GM18520 (cell line): ENCODE results near the gene COX5B.
"Not testable (repeated sequence)": the region's sequence is repeated elsewhere in the genome, so short reads cannot be mapped to it uniquely, and the experiment has no call there.

Experiments used
- ATAC-seq: cut with Tn5 transposase; IDR thresholded peaks from one replicate; pipeline ENCODE4 v1.9.1; 2021; ENCODE audit not compliant: unreplicated experiment

The COX5B gene, protein sequence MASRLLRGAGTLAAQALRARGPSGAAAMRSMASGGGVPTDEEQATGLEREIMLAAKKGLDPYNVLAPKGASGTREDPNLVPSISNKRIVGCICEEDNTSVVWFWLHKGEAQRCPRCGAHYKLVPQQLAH

DNA sequence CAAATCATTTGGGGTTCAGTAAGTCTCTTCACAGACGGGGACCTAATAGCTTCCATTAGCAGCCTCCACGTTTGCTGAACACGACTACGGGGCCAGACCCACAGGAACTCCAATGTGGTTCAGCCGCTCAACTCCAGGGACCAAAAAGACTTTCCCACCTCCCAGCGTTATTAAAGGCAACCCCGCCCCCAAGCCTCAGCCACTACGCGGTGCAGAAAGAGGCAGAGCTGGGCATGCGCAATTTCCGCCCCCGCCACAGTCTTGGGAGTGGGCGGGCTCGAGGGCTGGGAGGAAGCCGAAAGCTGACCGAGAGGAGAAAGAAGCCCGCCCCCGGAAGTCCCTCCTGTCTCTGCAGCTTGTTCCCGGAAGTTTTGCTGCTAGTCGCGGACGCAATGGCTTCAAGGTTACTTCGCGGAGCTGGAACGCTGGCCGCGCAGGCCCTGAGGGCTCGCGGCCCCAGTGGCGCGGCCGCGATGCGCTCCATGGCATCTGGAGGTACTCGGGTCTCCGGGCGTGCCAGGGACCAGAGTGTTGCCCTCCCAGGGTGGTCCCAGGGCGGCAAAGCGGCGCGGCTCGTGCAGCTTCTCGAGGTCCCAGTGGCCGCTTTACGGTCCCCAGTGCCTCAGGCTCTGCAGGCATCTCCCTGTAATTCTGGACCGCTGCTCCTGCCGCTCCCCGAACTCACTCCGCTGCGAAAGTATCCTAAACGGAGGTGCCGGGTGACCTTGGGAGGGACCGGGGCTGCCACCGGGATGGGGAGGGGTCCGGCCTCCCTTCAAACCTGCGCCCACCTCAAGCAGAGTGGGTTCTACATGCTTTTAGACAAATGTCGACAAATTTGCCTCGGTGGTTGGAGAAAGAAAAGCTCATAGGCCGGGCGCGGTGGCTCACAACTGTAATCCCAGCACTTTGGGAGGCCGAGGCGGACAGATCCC, at the start of gene COX5B:
Gene COX5B, plus strand, starts transcription at position 368 of the 935 bp plus-strand sequence. Its CDS starts 25 bp downstream, at position 393.
- ATAC-seq, result peak; percentile 84

DNA sequence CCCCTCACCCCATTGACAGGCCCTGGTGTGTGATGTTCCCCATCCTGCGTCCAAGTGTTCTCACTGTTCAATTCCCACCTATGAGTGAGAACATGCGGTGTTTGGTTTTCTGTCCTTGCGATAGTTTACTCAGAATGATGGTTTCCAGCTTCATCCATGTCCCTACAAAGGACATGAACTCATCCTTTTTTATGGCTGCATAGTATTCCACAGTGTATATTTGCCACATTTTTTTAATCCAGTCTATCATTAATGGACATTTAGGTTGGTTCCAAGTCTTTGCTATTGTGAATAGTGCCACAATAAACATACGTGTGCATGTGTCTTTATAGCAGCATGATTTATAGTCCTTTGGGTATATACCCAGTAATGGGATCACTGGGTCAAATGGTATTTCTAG, 49.7 kb upstream of the COX5B start:
- not testable (repeated sequence) for ATAC-seq

DNA sequence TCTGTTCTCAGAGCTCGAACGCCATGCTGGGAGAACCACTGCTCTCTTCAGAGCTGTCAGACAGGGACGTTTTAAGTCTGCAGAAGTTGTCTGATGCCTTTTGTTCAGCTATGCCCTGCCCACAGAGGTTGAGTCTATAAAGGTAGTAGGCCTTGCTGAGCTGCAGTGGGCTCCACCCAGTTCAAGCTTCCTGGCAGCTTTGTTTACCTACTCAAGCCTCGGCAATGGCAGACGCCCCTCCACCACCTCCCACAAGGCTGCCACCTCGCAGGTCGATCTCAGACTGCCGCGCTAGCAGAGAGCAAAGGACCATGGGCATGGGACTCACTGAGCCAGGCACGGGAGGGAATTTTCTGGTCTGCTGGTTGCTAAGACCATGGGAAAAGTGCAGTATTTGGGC, 44.3 kb upstream of the COX5B start:
- not testable (repeated sequence) for ATAC-seq

DNA sequence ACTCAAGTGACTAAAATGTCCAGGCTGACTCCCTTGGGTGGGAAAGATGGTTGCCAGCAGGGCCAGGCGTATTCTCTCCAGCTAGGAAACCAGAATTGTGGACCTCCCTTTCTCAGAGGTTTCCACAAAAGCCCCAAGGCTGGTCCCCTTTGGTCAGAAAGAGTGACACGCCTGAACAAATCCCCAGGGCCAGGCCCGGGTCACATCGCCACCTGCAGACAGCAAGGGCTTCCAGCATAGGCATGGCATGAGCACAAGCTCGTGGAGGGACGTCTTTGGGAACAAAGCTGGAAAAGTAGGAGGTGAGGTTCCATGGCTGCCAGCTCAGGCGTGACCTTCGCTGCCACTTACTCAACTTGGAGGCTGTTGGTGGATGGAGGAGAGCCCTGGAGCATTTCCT, 40.8 kb upstream of the COX5B start:
- not testable (repeated sequence) for ATAC-seq

DNA sequence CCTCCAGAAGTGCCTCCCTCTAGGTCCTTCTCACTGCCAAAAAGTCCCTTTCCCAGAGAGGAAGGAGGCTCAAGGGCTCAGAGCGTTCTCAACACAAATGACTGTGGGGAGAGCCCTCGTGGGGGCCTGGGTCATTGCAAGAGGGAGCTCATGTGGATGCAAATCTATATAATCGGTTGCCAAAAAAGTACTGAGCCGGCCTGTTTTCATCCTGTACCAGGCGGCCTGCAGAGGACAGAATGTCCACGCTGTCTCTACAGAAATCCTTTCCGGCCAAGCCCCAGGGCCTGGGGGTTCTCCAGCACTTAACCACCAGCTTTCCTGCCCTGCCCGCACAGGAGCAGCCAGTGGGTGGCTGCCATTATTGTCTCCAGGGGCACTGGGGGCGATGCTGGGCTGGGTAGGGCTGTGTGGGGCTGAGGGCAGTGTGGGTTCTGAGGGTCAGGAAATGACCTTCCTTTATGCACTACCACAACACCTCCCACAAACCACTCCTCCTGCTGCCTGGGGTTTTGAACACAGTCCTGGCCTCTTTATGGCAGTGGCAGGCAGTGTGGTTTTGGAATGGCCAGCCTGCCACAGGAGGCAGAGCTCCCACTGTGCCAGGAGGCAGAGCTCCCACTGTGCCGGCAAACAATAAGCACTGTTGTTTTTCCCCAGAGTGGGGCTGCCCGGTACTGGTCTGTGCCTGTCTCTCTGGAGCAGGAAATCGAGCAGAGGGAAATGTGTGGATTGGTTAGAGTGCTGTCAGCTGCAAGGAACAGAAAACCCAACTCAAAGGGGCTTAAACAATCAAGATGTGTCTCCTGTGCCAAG, 40.1 kb upstream of the COX5B start:
- ATAC-seq, result not testable (repeated sequence)

DNA sequence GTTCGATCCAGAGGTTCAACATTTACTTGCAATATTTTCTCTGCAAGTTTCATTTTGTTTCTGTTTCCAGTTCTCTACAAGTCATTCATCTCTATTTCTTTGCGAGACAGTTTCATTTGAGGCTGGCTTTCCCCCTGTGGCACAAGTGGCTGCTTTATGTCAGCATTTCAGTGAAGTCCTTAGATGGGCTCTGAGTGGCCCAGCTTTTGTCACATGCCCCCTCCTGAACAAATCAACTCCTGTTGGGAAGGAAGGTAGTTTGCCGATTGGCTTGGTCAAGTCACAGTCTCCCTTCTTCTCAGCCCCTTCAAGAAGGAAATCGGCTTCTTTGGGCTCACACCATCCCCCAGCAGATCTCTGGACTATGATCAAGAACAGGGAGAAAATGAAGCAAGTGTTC, 37.1 kb upstream of the COX5B start:
- ATAC-seq, result not testable (repeated sequence)

DNA sequence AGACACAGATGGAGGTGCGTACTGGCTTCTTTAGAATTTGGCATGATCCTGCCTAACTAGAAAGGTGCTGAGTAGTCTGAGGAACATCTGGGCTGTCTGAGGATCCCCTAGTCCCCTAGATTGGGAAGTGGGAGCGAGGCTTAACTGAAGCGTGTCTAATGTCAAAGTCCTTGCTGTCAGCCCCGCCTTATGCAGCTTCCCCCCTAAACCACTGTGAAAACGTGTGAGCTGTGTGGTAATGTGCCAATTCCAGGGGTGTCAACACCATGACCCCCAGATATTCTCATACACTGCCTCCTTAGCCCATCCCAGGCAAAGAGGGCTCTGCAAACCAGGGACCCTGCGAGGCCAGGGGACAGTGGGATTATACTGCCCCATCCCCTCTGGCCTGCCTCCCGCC, 34.0 kb upstream of the COX5B start:
- not testable (repeated sequence) for ATAC-seq

DNA sequence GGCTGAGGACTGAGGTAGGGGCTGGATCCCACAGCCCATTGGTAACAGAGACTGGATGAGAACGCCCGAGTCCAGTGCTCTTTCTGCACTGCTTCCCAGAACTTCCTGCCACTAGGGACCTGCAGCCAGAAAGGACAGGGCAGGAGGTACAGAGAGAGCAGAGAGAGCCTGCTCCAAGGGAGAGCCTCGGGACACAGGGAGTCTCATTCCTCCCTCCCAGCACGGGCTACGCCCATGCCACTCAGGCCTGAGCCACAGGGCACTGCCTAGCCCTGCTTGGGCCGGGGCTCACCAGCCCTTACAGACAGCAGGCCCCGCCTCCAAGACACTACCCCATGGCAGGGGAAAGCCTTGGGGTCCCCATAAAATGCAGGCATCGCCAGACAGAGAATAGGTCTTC, 30.1 kb upstream of the COX5B start:
- ATAC-seq, result not testable (repeated sequence)

DNA sequence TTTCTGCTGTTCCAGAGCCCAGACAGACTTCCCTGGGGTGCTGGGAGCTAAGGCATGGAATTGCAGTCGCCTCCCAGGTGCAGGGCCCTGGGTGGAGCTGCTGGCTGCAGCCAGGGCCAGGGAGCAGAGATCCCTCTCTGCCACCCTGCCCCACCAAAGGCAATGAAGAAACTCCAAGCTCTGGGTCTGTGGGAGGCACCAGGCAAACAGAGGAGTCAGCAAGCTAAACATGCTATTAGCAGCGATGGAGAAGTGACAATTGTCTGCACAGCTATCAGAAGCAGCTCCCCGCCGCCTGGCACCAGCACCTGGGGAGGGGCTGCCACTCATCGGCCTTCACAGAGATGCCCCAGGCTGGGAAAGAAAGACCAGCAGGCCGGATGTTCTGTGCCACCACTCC, 28.0 kb upstream of the COX5B start:
- no peak for ATAC-seq

DNA sequence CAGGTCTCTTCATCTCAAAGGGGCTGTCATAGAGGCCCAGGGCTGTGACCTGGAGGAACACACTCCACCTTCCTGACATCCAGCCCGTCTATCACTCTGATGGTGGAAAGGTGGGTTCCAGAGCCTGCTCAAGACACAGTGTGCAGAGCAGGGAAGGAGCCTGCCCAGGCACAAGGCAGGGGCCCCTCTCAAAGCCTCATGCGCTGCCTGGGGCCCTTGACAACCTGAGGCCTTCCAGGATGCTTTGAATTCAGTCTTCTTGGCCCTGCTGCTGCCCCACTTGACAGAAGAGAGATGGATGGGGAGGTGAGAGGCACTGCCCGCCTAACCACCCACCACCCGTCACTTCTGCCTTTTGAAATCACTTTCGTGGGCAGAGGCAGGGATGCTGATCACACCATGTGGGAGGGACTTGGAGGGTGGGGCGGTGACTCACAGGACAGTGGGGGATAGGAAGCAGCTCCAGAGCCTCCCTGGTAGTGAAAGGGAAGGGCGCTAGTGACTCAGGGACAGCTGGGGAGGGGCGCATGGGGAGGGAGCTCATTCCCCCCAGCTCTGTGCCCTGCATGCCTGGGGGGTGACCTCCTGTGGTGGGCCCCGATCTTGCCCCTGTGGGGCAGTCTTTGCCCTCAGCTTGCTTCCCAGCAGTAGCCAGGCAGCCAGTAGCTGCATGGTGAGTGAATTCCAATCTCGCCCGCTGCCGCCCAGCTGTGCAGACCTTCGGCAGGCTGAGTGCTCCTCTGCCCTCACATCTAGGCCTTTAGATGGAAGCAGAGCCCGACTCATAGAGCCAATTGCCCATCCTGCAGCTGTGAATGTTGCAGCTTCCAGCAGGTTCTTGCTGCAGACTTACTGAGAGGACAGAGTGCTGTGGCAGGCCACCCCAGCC, 26.7 kb upstream of the COX5B start:
- ATAC-seq, result not testable (repeated sequence)

DNA sequence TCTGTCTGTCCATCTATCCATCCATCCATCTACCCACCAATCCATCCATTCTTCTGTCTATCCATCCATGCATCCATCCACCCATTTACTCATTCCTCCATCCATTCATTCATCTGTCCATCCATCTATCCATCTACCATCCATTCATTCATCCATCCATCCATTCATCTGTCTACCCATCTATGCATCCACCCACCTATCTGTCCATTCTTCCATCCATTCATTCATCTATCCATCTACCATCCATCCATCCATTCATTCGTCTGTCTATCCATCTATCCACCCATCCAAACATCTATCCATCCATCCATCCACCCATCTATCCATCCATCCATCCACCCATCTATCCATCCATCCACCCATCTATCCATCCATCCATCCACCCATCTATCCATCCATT, 25.4 kb upstream of the COX5B start:
- ATAC-seq, result not testable (repeated sequence)

DNA sequence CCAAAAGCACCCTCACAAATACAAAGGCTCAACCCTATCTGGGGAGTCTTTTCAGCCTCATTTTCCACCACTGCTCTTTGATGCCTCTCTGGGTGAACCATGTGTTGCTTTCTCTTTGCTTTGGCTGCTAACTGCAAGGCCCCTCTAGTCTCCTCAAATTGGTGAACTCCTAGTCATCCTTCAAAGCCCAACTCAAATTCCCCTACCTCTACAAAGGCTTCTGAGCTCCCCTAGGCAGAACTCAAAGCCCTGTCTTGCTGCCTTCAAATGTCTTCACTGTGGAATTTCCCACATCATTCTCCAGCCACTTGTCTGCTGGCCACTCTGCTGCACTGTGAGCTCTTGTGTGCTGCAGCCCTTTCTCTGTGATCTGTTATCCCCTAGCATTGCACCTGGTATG, 22.9 kb upstream of the COX5B start:
- ATAC-seq, result not testable (repeated sequence)

DNA sequence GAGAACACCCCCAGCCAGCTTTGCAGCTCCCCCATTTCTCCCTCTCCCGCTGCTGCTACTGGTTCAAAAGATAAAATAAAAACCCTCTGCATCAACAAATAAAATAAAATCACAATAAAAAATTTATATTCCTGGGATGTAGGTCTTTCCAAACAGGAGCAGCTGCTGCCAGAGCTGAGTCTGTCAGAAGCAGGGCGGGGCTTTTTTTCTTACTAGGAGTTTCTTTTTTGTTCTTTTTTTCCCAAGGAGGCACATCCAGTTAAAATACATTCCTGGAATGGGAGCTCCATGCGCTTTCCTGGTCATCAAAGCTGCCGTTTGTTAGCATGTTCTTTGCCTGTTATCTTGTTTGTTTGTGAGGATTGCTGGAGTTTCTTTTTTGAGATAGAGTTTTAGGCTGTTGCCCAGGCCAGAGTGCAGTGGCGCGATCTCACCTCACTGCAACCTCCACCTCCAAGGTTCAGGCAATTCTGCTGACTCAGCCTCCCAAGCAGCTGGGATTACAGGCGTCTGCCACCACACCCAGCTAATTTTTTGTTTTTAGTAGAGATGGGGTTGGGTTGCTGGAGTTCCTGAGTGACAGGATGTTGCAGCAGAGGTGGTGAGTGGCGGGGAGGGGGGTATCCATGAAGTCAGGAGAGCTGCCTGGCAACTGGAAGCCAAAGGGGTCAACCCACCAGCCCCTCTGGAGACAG, 20.4 kb upstream of the COX5B start:
- not testable (repeated sequence) for ATAC-seq

DNA sequence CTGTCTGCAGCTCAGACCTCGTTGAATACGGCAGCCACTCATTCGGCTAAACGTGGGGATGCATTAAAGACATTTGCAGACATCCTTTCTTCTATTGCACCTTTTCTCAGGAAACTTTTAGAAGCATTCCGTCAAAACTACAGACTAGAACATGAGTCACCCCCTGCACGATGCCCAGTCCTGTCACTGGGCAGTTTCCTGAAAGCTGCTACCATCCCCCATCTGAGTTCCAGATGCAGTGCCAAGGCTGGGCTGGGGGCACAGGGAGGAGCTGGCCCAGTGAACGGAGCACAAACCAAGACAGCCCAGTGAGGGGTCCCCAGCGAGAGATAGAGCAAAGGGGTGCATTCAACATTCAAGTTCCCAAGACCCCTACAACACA, 19.8 kb upstream of the COX5B start:
- not testable (repeated sequence) for ATAC-seq

DNA sequence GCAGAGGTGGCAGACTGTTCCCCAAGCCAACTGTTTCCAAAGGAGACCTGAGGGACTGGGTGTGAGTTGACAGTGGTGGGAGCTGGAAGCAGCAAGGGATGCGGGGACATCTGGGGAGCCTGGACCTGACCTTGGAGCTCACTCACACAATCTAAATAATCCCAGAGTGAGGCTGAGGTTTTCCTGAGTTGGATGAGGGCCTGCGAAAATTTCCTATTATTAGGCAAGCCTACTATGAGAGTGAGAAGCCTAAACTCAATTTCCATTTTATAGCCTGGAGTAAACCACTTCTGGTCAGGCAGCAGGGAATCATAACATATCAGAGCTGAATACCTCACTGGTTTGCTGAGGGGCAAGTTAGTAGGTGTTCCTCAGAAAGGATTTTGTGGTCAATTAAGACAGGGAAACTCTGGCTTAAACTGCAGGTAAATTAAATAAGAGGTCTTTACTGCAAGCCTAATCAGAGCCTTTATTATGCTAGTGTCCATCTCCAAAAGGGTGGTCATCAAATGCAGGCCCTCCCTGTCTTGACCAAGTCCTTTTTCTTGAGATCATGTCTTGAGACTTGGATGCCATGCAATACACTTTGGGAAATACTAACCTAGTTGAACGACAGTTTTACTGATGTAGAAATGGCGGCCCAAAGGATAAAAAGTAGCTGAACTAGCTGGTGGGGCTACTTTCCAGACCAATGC, 1.7 kb upstream of the COX5B start:
- no peak for ATAC-seq

DNA sequence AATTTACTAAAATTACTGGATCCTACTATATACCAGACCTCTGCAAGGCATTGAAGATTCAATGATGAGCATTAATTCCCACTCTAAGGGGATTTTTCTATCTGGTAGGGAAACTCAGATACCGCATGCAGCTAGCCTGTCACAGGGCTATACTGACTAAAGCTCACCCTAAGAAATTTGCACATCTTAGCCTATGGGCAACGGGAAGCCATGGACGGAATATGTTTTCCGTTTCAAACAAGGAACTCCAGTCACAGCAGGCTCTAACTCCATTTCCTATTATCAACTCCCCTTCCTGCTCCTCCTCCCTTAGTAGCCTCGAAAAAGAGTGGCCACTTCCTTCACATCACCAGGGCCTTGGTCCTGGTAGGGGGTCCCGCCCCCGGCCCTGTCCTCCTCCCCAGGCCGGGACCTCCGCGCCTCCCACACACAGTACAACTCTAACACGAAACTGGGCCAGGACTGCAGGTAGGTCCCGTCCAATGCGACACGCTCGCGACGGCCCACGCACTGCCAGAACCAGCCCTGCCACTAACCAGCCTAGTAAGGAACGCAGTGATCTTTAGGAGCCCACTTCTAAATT, 659 bp upstream of the COX5B start:
- peak; percentile 5 for ATAC-seq

DNA sequence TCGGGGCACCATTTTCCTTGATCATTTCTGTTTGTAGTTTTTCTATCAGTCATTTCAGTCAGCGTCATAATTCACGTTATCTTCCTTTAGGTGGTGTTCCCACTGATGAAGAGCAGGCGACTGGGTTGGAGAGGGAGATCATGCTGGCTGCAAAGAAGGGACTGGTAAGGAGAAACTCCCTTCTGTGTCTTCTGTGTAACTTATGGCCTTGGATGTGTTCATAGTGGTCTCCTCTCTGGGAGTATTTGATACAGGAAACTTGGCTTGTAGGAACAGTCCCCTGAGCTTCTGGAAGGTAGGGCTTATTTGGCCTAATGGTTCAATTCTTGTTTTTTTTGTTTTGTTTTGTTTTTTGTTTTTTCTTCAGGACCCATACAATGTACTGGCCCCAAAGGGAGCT, 1.1 kb downstream of the COX5B start:
- no peak for ATAC-seq

DNA sequence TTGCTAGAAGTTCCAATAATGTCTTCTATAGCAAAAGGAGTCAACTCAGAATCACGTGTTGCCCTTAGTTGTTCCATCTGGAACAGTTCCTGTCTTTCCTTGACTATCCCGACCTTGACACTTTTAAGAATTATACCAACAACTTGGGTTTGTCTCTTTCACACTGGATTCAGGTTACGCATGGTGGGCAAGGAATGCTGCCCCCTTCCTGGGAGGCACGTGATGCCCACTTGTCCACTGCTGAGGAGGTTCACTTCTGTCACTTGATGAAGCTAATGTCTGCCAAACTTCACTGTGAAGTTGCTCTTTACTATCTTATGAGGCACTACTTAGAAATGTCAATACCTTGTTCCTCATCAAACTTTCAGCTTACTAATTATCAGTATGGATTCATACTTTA, 5.3 kb downstream of the COX5B start:
- no peak for ATAC-seq

DNA sequence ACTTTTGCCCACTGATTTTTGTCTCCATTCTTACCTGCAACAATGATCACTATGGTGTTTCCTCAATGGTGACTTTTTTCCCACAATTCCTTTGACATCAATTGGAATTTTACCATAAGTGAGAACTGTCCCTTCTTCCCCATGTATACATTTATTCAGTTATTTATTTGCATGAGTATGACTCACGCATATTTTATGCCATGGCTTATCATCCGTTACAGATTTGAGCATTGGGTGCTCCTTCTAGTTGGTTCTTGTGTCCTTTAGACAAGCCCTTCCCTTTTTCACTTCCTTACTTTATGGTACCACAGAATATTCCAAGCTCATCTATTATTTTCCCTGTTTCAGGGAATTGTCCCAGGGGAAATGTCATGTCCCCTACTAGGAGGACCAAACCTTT, 7.6 kb downstream of the COX5B start:
- no peak for ATAC-seq
